Upper lobe of left lung (tissue), 4 donors: ENCODE data around the gene FBXW7.

Experiments used
- CTCF ChIP-seq, 6 experiments: fragments of 450-650 bp in 4 of 6; fragments of 200-600 bp in 2 of 6; sonication (generic) in 2 of 6; IDR thresholded peaks; one replicate each; pipeline ENCODE4 v1.5.1; 2016 to 2019; ENCODE audit warnings: antibody characterized with exemption in 6 of 6
- POLR2A ChIP-seq, 4 donors: fragments of 450-650 bp; IDR thresholded peaks; one replicate each; pipeline ENCODE4 v1.5.1; 2016 to 2017; ENCODE audit warnings: antibody characterized with exemption in 4 of 4, mild to moderate bottlenecking in 2 of 4
- POLR2AphosphoS5 ChIP-seq, 2 donors: sonication (generic); formaldehyde crosslinking; IDR thresholded peaks; one replicate each; pipeline ENCODE4 v1.5.1; 2017; ENCODE audit warnings: antibody characterized with exemption in 2 of 2

- TF ChIP-seq CTCF (IDR thresholded peaks at IDR 0.05) (no peak), POLR2A (IDR thresholded peaks at IDR 0.05) (no peak), POLR2AphosphoS5 (IDR thresholded peaks at IDR 0.05) (no peak)
Measured at GRCh38 chr4:152430507-152430906, 105.4 kb downstream of the FBXW7 start.
